Measurements from ENCODE around the gene THAP7. TPM values are rescaled to one million over a fixed set of nuclear protein-coding genes. Genes with fewer than 3 reads are reported as not detected.

THAP7 gene
- total and polyA plus RNA-seq, 2 experiments from 2014 or later = 21.8 to 25.9 TPM

DNA sequence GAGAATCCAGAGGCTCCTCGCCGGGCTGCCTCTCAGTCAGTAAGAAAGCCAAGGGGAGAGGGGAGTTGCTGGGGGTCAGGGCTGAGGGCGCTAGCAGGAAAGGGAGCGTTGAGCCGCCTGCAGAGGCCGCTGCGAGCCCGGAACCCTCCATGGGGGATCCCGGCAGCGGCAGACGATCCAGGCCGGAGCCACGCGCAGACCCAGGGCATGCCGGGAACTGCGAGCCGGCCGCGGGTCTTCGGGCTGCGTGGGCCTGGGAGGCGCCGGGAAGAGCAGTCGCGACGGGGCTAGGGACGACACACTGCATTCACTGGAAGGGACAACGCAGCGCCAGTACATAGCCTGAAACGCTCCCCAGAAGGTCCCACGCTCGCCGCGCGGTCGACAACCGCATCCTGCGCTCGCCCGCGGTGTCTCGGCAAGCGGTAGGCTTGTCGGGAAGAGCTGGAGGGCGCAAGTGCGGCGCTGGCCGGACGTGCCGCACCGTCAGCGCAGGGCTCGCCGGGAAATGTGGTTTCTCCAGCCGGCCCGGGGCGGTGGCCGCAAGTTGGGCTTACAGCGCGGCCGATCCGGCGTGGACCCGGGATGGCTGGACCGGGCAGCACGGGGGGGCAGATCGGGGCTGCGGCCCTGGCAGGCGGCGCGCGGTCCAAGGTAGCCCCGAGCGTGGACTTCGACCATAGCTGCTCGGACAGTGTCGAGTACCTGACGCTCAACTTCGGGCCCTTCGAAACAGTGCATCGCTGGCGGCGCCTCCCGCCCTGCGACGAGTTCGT is 19.9 kb downstream of the THAP7 start, which contains the start of gene LZTR1:
LZTR1 (plus strand) TSS at position 511 of the 776 bp plus-strand sequence; CDS start at position 586, 75 bp downstream.
- H3K4me3 Mint-ChIP-seq = peak within 1 kb of the TSS; percentile 95
- Histone ChIP-seq H4K20me1 (replicated peaks; ENCODE audit: insufficient read depth) (no peaks in the 10 kb centered on the region), H3K79me2 (replicated peaks; ENCODE audit: insufficient read depth) (no peaks in the 10 kb centered on the region), H3K4me1 (ENCODE audit: insufficient read depth) (peaks cover 11% of the 10 kb centered on the region; the same call in 1 of the 2 replicates), H2AFZ (peak within 1 kb of the TSS; percentile 98), H3K27ac (ENCODE audit: low read depth) (0 out of 2 replicates have a peak within 1 kb of the TSS, but pooled peaks have one; percentile 79), H3K36me3 (ENCODE audit: insufficient read depth) (no peaks in the 10 kb centered on the region; the same call in 1 of the 2 replicates), H3K9me2 (ENCODE audit: insufficient read depth) (0 out of 2 replicates have a peak, but pooled peaks cover 6% of the 10 kb centered on the region), H3K27me3 (ENCODE audit: insufficient read depth) (no peaks in the 10 kb centered on the region), H3K4me3 (peak within 1 kb of the TSS; percentile 93), H3F3A (replicated peaks; ENCODE audit: low read depth) (no peaks in the 10 kb centered on the region), H3K4me2 (peak within 1 kb of the TSS; percentile 97)
- peaks cover 27% of the 10 kb centered on the region for H3K27me3 Mint-ChIP-seq (ENCODE audit: insufficient read depth, low read depth, poor library complexity)
- ATAC-seq = peak; percentile 76
- H3K36me3 Mint-ChIP-seq (ENCODE audit: low read depth) = peaks cover 10% of the 10 kb centered on the region; the same call in 1 of the 3 replicates
- H3K27ac Mint-ChIP-seq = peak within 1 kb of the TSS; percentile 70
- TF ChIP-seq, protein P1, sequence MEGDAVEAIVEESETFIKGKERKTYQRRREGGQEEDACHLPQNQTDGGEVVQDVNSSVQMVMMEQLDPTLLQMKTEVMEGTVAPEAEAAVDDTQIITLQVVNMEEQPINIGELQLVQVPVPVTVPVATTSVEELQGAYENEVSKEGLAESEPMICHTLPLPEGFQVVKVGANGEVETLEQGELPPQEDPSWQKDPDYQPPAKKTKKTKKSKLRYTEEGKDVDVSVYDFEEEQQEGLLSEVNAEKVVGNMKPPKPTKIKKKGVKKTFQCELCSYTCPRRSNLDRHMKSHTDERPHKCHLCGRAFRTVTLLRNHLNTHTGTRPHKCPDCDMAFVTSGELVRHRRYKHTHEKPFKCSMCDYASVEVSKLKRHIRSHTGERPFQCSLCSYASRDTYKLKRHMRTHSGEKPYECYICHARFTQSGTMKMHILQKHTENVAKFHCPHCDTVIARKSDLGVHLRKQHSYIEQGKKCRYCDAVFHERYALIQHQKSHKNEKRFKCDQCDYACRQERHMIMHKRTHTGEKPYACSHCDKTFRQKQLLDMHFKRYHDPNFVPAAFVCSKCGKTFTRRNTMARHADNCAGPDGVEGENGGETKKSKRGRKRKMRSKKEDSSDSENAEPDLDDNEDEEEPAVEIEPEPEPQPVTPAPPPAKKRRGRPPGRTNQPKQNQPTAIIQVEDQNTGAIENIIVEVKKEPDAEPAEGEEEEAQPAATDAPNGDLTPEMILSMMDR (conservative IDR thresholded peaks at IDR 0.05; ENCODE audit: low read depth in 2 of 2) = peak; percentile 53 to 67
- TF ChIP-seq POLR2AphosphoS5 (IDR thresholded peaks at IDR 0.05; ENCODE audit: low read depth) (peak; percentile 99), CREB1 (CRISPR knock-in tag; IDR thresholded peaks at IDR 0.05; ENCODE audit: low read depth) (peak; percentile 55)
- TF ChIP-seq, protein P2, sequence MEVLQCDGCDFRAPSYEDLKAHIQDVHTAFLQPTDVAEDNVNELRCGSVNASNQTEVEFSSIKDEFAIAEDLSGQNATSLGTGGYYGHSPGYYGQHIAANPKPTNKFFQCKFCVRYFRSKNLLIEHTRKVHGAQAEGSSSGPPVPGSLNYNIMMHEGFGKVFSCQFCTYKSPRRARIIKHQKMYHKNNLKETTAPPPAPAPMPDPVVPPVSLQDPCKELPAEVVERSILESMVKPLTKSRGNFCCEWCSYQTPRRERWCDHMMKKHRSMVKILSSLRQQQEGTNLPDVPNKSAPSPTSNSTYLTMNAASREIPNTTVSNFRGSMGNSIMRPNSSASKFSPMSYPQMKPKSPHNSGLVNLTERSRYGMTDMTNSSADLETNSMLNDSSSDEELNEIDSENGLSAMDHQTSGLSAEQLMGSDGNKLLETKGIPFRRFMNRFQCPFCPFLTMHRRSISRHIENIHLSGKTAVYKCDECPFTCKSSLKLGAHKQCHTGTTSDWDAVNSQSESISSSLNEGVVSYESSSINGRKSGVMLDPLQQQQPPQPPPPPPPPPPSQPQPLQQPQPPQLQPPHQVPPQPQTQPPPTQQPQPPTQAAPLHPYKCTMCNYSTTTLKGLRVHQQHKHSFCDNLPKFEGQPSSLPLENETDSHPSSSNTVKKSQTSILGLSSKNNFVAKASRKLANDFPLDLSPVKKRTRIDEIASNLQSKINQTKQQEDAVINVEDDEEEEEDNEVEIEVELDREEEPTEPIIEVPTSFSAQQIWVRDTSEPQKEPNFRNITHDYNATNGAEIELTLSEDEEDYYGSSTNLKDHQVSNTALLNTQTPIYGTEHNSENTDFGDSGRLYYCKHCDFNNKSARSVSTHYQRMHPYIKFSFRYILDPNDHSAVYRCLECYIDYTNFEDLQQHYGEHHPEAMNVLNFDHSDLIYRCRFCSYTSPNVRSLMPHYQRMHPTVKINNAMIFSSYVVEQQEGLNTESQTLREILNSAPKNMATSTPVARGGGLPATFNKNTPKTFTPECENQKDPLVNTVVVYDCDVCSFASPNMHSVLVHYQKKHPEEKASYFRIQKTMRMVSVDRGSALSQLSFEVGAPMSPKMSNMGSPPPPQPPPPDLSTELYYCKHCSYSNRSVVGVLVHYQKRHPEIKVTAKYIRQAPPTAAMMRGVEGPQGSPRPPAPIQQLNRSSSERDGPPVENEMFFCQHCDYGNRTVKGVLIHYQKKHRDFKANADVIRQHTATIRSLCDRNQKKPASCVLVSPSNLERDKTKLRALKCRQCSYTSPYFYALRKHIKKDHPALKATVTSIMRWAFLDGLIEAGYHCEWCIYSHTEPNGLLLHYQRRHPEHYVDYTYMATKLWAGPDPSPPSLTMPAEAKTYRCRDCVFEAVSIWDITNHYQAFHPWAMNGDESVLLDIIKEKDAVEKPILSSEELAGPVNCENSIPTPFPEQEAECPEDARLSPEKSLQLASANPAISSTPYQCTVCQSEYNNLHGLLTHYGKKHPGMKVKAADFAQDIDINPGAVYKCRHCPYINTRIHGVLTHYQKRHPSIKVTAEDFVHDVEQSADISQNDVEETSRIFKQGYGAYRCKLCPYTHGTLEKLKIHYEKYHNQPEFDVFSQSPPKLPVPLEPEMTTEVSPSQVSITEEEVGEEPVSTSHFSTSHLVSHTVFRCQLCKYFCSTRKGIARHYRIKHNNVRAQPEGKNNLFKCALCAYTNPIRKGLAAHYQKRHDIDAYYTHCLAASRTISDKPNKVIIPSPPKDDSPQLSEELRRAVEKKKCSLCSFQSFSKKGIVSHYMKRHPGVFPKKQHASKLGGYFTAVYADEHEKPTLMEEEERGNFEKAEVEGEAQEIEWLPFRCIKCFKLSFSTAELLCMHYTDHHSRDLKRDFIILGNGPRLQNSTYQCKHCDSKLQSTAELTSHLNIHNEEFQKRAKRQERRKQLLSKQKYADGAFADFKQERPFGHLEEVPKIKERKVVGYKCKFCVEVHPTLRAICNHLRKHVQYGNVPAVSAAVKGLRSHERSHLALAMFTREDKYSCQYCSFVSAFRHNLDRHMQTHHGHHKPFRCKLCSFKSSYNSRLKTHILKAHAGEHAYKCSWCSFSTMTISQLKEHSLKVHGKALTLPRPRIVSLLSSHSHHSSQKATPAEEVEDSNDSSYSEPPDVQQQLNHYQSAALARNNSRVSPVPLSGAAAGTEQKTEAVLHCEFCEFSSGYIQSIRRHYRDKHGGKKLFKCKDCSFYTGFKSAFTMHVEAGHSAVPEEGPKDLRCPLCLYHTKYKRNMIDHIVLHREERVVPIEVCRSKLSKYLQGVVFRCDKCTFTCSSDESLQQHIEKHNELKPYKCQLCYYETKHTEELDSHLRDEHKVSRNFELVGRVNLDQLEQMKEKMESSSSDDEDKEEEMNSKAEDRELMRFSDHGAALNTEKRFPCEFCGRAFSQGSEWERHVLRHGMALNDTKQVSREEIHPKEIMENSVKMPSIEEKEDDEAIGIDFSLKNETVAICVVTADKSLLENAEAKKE (CRISPR knock-in tag; IDR thresholded peaks at IDR 0.05) = no peak
- TF ChIP-seq, protein P3, sequence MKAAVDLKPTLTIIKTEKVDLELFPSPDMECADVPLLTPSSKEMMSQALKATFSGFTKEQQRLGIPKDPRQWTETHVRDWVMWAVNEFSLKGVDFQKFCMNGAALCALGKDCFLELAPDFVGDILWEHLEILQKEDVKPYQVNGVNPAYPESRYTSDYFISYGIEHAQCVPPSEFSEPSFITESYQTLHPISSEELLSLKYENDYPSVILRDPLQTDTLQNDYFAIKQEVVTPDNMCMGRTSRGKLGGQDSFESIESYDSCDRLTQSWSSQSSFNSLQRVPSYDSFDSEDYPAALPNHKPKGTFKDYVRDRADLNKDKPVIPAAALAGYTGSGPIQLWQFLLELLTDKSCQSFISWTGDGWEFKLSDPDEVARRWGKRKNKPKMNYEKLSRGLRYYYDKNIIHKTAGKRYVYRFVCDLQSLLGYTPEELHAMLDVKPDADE (IDR thresholded peaks at IDR 0.05) = peak; percentile 86
- peaks cover 20% of the 10 kb centered on the region for H3K9me3 Mint-ChIP-seq
- DNase-seq (ENCODE audit: low spot score) = peak; percentile 90
- peaks cover 15% of the 10 kb centered on the region for H3K4me1 Mint-ChIP-seq
